KBM-7 (cell line): ENCODE measurements around the gene TEX261.

Source experiments
- DNase-seq: peaks from one replicate; pipeline ENCODE4 v3.0.0-alpha.2; 2015
- in situ Hi-C: fragments of 300-500 bp; cut with MboI; formaldehyde crosslinking; loops from 2 replicates; pipeline ENCODE4 v1.14.3; 2020; ENCODE audit warnings: low sequenced_read_pairs, low pct_unique_long_range_greater_than_20kb, mixed read lengths

TEX261 gene

GRCh38 chr2:70942396-70943204 lies 52.1 kb downstream of the TEX261 start:
- DNase-seq: no peak
- in situ Hi-C loops: loop anchor here (25.0 kb wide), 1 partner anchor 280 kb away; no protein-coding TSS in a partner anchor

- in situ Hi-C loops: loop anchor here (25.0 kb wide), 1 partner anchor 279 kb away; no protein-coding TSS in a partner anchor
- DNase-seq: no peak
Observed at GRCh38 chr2:70941701-70942100, 53.0 kb downstream of the TEX261 start.

- in situ Hi-C loops: loop anchor here (25.0 kb wide), 1 partner anchor 279 kb away; no protein-coding TSS in a partner anchor
- DNase-seq: no peak
Observed at GRCh38 chr2:70941186-70941585, 53.5 kb downstream of the TEX261 start.

GRCh38 chr2:70939839-70940580 lies 54.7 kb downstream of the TEX261 start:
- in situ Hi-C loops: loop anchor here (25.0 kb wide), 1 partner anchor 278 kb away; no protein-coding TSS in a partner anchor
- no peak for DNase-seq

- in situ Hi-C loops: loop anchor here (25.0 kb wide), 1 partner anchor 277 kb away; no protein-coding TSS in a partner anchor
- DNase-seq: no peak
Observed at GRCh38 chr2:70939001-70939838, 55.5 kb downstream of the TEX261 start.

- in situ Hi-C loops: loop anchor here (25.0 kb wide), 1 partner anchor 276 kb away; no protein-coding TSS in a partner anchor
- no peak for DNase-seq
Observed at GRCh38 chr2:70938586-70938950, 56.1 kb downstream of the TEX261 start.

DNA sequence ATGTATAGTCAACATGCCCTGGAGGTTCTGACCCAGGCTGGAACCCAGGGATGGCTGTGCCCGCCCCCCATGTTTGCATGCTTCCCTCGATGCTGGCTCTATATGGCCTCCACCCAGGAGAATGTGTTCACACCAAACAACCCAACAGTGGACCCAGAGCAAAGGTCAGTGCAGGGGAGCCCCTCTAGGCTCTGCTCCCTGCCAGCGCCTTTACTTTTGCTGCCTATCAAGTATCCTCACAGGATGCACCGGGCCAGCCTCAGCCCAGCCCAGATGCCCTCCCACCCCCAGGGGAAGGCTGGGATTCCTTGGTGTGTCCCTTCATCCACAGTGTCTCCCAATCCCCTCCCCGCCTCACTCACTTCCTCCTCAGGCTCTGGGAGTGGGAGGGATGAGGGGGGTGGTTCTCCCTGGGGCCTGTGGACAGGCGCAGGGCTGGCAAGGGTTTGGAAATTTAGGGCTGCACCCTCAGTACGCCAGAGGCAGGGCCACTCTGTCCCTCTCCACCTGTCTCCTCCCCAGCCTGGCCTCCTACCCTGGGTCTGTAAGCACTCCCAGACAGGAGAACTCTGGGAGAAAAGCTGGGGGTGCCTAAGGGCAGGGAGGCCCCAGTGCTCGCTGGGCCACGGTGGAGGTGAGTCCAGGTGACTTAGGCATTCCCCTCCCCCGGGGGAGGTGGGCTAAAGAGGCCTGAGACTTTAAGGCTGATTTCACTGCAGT lies 56.6 kb downstream of the TEX261 start:
- in situ Hi-C loops: loop anchor here (25.0 kb wide), 1 partner anchor 276 kb away; no protein-coding TSS in a partner anchor
- no peak for DNase-seq

DNA sequence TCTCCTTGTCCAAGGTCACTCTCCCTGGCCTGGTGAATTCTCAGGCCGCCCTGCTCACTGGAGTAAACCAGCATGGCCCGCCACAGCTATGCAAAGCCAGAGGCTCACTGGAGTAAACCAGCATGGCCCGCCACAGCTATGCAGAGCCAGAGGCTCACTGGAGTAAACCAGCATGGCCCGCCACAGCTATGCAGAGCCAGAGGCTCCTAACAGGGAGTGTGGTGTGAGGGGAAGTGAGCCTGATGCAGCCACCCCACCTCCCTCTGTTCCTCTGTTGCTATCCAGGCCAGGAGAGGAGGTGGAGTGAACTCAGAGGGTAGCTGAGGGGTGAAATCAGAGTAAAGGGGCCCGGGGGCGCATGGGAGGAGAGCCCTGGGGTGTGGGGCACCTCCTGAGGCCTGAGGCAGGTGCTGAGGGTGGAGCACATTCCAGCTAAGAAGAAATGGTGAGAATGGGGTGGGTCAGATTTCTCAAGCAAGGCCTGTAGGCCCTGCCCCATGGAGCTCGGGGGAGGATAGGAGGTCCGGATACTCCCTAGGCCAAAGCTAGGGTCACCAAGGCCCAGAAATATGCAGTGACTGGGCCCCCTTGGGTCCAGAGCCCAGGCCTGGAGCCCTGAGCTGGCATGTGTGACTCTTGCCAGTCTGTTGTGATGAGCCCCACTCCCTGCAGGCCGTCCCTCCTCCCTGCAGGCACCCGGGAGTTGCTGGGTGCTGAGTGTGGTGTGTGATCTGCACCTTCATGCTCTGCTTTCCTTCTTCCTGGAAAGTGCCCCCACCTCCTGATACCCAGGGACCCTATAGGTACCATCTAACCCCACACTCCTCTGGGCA lies 57.5 kb downstream of the TEX261 start:
- DNase-seq: no peak
- in situ Hi-C loops: loop anchor here (25.0 kb wide), 1 partner anchor 275 kb away; no protein-coding TSS in a partner anchor

DNA sequence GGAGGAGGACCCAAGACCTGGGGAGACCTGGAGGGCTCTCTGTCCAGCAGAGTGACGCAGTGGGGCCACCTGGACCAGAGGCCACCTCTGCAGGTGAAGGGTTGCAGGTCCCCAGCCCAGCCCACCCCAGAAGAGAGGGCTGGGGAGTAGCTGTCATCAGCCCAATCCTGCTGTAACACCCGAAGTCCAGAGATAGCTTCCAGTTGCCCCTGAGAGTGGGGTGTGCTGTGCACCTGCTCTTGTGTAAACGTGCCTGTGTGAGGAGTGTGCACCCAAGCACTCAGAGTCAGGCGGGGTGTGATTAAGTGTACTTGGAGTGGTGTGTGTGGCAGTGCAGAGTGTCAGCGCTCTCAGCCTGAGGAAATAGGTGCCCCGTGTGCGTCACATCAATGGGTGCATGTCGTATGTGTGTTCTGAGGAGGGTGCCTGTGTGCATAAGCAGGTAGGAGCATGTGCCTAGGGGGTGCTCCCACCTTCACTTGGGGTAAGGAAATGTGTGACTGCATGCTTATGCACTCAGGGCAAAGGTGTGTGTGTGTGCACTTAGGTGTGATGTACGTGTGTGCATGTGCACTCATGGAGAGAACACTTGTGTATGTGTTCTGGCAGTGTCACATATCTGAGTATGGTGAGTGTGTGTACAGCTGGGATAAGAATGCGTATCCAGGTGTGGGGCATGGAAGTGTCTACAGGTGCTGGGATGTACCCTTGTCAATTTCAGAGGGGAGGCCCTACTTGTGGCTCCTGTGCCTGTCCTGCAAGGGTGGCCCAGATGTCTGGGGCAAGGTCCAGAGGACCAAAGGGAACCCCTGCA lies 58.3 kb downstream of the TEX261 start:
- DNase-seq: no peak
- in situ Hi-C loops: loop anchor here (25.0 kb wide), 1 partner anchor 274 kb away; no protein-coding TSS in a partner anchor
